ENCODE data around the gene CNTNAP2. TPM values are rescaled to one million over a fixed set of nuclear protein-coding genes. Genes with fewer than 3 reads are reported as not detected.

The CNTNAP2 gene
- total RNA-seq, 1 experiment from 2014 or later: 60.0 TPM

- ChIA-PET CTCF (no interaction called here), POLR2A (ENCODE audit: low non-redundant PET) (no interaction called here)
- Histone ChIP-seq H3K4me1 (ENCODE audit: insufficient read depth, low read length, poor library complexity, severe bottlenecking) (no peaks in the 10 kb centered on the region), H3K36me3 (ENCODE audit: insufficient read depth, low read length, poor library complexity, severe bottlenecking) (no peaks in the 10 kb centered on the region), H3K27me3 (replicated peaks; ENCODE audit: insufficient read depth, low read depth, low read length, poor library complexity) (no peaks in the 10 kb centered on the region), H3K27ac (ENCODE audit: low read depth, low read length, poor library complexity, severe bottlenecking) (no peak overlapping the region), H3K4me3 (ENCODE audit: low read depth, low read length, poor library complexity, severe bottlenecking) (no peak overlapping the region), H3K9me3 (ENCODE audit: low read depth, low read length, poor library complexity, severe bottlenecking) (no peaks in the 10 kb centered on the region)
- DNase-seq (ENCODE audit: low spot score): no peak
- intact Hi-C loops (cut with micrococcal nuclease; ENCODE audit: unreplicated experiment): no loop called here
- no TSS peak for BruUV-seq (replicated peaks)
- TF ChIP-seq CTCF (conservative IDR thresholded peaks at IDR 0.05; ENCODE audit: low read depth, low read length) (no peak), EZH2 (IDR thresholded peaks at IDR 0.05; ENCODE audit: borderline replicate concordance, low read depth, low read length, poor library complexity, severe bottlenecking) (no peak)
These were observed 1289.0 kb downstream of the CNTNAP2 start for GRCh38 chr7:147405621-147406020.

- intact Hi-C loops (cut with micrococcal nuclease; ENCODE audit: unreplicated experiment): no loop called here
- POLR2A ChIA-PET (ENCODE audit: low non-redundant PET): no interaction called here
- Histone ChIP-seq H3K4me1 (ENCODE audit: insufficient read depth, low read length, poor library complexity, severe bottlenecking) (no peaks in the 10 kb centered on the region), H3K27ac (ENCODE audit: low read depth, low read length, poor library complexity, severe bottlenecking) (no peak overlapping the region), H3K36me3 (ENCODE audit: insufficient read depth, low read length, poor library complexity, severe bottlenecking) (no peaks in the 10 kb centered on the region), H3K9me3 (ENCODE audit: low read depth, low read length, poor library complexity, severe bottlenecking) (no peaks in the 10 kb centered on the region), H3K4me3 (ENCODE audit: low read depth, low read length, poor library complexity, severe bottlenecking) (no peak overlapping the region), H3K27me3 (replicated peaks; ENCODE audit: insufficient read depth, low read depth, low read length, poor library complexity) (no peaks in the 10 kb centered on the region)
- no peak for TF ChIP-seq CTCF (conservative IDR thresholded peaks at IDR 0.05; ENCODE audit: low read depth, low read length)
- CTCF ChIA-PET: no interaction called here
- BruUV-seq (replicated peaks): no TSS peak
- no peak for DNase-seq (ENCODE audit: low spot score)
These were observed 1290.0 kb downstream of the CNTNAP2 start for GRCh38 chr7:147406521-147407135.

- TF ChIP-seq EZH2 (IDR thresholded peaks at IDR 0.05; ENCODE audit: borderline replicate concordance, low read depth, low read length, poor library complexity, severe bottlenecking) (no peak), CTCF (conservative IDR thresholded peaks at IDR 0.05; ENCODE audit: low read depth, low read length) (no peak)
- no TSS peak for BruUV-seq (replicated peaks)
- no peak for DNase-seq (ENCODE audit: low spot score)
- CTCF ChIA-PET: no interaction called here
- H3K36me3 ChIP-seq (ENCODE audit: insufficient read depth, low read length, poor library complexity, severe bottlenecking): no peaks in the 10 kb centered on the region
- no peak overlapping the region for H3K4me3 ChIP-seq (ENCODE audit: low read depth, low read length, poor library complexity, severe bottlenecking)
- H3K9me3 ChIP-seq (ENCODE audit: low read depth, low read length, poor library complexity, severe bottlenecking): no peaks in the 10 kb centered on the region
- H3K4me1 ChIP-seq (ENCODE audit: insufficient read depth, low read length, poor library complexity, severe bottlenecking): no peaks in the 10 kb centered on the region
- H3K27me3 ChIP-seq (replicated peaks; ENCODE audit: insufficient read depth, low read depth, low read length, poor library complexity): no peaks in the 10 kb centered on the region
- intact Hi-C loops (cut with micrococcal nuclease; ENCODE audit: unreplicated experiment): no loop called here
- H3K27ac ChIP-seq (ENCODE audit: low read depth, low read length, poor library complexity, severe bottlenecking): no peak overlapping the region
- POLR2A ChIA-PET (ENCODE audit: low non-redundant PET): no interaction called here
These were observed 1294.5 kb downstream of the CNTNAP2 start for GRCh38 chr7:147411096-147411495.
